ENCODE data around the gene ECE2.
"Not testable (repeated sequence)": the region's sequence is repeated elsewhere in the genome, so short reads cannot be mapped to it uniquely, and the experiment has no call there.

Gene ECE2

DNA sequence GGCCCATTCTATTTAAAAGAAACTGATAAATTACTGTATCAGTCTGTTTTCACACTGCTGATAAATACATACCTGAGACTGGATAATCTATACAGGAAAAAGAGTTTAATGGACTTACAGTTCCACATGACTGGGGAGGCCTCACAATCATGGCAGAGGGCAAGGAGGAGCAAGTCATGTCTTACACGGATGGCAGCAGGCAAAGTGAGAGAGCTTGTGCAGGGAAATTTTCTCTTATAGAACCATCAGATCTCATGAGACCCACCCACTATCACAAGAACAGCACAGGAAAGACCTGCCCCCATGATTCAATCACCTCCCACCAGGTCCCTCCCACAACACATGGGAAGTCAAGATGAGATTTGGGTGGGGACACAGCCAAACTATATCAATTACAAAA is 8.6 kb upstream of the ECE2 start:
- not testable (repeated sequence) for DNase-seq (ENCODE audit: low spot score)

GRCh38 chr3:184272269-184272668 is 3.6 kb upstream of the ECE2 start:
- no peak for DNase-seq (ENCODE audit: low spot score)

- no peak for DNase-seq (ENCODE audit: low spot score)
These were observed 481 bp upstream of the ECE2 start for GRCh38 chr3:184275381-184275701.

DNA sequence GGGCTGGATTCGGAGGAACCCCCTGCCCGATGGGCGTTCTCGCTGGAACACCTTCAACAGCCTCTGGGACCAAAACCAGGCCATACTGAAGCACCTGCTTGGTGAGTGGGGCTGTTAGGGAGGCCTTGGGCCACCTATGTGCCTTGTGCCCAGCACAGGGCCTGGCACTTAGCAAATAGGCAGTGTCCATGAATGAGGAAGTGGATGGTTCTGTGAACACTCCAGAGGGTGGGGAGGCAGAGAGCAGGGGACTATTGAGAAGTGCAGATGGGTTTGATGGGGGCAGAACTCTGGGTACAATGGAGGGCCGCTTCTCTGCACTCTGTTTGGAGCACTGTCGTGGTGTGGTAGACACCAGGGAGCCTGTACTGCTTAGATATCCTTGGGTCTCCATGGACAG is 1.5 kb downstream of the ECE2 start:
- DNase-seq (ENCODE audit: low spot score) = no peak

DNA sequence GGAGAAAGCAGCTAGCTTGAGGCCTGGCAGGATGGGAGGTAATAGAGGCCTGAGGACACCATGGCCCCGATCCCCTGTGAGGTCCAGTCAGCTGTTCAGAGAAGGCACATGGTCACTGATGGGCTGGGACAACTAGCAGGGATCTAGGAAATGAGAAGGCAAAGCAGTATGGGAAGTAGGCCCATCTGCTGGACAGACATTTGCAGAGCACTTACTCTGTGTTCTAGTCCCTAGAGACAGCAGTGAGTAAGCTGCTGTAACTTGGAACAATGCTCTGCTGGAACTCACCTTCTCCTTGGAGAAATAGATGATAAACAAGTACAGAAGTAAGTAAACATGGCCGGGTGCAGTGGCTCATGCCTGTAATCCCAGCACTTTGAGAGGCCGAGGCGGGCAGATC is 7.1 kb downstream of the ECE2 start:
- DNase-seq (ENCODE audit: low spot score) = no peak

GRCh38 chr3:184283681-184284080 is 7.9 kb downstream of the ECE2 start:
- no peak for DNase-seq (ENCODE audit: low spot score)

DNA sequence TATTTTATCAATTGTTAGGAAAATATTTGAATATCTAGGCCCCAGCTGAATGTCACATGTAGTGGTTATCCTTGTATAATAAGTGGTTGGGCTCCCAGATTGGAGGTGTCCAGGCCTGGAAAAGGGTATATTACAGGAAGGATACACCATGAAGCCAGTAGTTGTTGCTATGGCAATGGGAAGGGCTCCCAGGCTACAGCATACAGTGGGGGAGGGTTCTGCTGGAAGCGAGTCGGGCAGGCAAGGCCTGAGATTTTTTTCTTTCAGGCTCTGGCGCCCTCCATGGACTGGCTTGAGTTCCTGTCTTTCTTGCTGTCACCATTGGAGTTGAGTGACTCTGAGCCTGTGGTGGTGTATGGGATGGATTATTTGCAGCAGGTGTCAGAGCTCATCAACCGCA is 8.9 kb downstream of the ECE2 start:
- peak; percentile 78 for DNase-seq (ENCODE audit: low spot score)

DNA sequence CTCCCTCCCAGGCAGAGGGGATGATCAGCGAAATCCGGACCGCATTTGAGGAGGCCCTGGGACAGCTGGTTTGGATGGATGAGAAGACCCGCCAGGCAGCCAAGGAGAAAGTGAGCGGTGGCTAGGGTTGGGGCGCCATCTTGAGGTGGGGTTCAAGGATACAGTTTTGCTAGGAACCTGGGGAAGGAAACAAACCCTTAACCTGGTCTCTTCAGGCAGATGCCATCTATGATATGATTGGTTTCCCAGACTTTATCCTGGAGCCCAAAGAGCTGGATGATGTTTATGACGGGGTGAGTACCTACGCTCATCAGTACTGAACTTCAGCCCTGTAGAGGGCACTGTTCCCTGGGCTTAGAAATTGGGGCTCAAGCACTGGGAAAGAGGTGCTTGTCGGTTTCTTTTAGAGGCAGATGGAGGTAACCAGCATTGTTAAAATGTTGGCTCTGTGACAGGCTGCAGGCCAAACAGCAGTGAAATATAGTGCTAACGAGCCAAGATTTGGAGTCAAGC is 13.7 kb downstream of the ECE2 start:
- peak; percentile 77 for DNase-seq (ENCODE audit: low spot score)

DNA sequence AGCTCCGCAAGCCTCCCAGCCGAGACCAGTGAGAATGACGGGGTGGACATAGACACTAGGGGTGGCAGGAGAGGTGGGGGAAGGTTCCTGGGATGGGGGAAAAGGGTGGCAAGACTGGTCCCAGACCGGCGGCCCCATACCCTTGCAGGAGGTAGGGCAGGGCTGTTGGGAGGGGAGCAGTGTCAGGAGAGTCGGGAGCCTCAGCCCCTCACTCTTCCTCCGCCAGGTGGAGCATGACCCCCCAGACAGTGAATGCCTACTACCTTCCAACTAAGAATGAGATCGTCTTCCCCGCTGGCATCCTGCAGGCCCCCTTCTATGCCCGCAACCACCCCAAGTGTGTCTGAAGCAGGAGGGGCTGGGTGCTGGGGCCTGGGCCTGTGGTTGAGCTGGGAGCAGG is 14.5 kb downstream of the ECE2 start:
- no peak for DNase-seq (ENCODE audit: low spot score)

GRCh38 chr3:184291044-184291737 is 15.4 kb downstream of the ECE2 start:
- DNase-seq (ENCODE audit: low spot score) = no peak

GRCh38 chr3:184291738-184292445 is 16.1 kb downstream of the ECE2 start:
- no peak for DNase-seq (ENCODE audit: low spot score)

- no peak for DNase-seq (ENCODE audit: low spot score)
These were observed 19.9 kb downstream of the ECE2 start for GRCh38 chr3:184295771-184296170.

GRCh38 chr3:184296616-184297015 is 20.8 kb downstream of the ECE2 start:
- no peak for DNase-seq (ENCODE audit: low spot score)

DNA sequence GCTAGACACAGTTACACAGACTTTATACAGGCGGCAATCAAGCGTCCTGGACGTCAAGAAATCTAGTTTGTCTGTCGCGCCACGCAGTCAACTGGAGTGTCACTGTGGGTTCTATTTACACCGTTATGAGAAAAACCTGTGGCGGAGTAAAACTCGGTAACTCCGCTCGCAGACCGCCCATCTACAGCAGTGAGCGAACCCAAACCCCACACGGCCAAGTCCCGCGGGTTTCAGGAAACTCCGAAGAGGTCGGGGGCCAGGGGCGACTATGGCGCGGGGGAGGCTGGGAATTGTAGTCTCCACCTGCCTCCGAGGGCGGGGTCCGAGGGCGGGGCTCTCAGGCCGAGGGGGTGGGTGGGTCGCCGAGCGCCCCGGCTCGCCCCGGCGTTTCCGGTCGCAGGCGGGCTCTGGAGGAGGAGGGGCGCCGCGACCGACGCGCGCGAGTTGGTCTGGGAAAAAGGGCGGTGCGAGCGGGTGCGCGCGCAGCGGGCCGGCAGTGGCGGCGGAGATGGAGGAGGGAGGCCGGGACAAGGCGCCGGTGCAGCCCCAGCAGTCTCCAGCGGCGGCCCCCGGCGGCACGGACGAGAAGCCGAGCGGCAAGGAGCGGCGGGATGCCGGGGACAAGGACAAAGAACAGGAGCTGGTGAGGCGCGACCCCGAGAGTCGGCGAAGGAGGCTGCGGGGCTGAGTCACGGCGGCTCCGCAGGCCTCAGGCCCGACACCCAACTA is 23.1 kb downstream of the ECE2 start, which contains the start of gene PSMD2:
Gene PSMD2, plus strand, starts transcription at position 483 of the 729 bp plus-strand sequence. Its CDS starts 26 bp downstream, at position 509.
- peak; percentile 99 for DNase-seq (ENCODE audit: low spot score)

- no peak for DNase-seq (ENCODE audit: low spot score)
These were observed 23.9 kb downstream of the ECE2 start for GRCh38 chr3:184299488-184300377.

GRCh38 chr3:184300378-184300720 is 24.5 kb downstream of the ECE2 start:
- no peak for DNase-seq (ENCODE audit: low spot score)

GRCh38 chr3:184305577-184305976 is 29.8 kb downstream of the ECE2 start:
- no peak for DNase-seq (ENCODE audit: low spot score)

- DNase-seq (ENCODE audit: low spot score) = no peak
These were observed 30.6 kb downstream of the ECE2 start for GRCh38 chr3:184306341-184306972.

GRCh38 chr3:184307915-184308314 is 32.1 kb downstream of the ECE2 start:
- DNase-seq (ENCODE audit: low spot score) = no peak

GRCh38 chr3:184308744-184309143 is 32.9 kb downstream of the ECE2 start:
- DNase-seq (ENCODE audit: low spot score) = no peak

DNA sequence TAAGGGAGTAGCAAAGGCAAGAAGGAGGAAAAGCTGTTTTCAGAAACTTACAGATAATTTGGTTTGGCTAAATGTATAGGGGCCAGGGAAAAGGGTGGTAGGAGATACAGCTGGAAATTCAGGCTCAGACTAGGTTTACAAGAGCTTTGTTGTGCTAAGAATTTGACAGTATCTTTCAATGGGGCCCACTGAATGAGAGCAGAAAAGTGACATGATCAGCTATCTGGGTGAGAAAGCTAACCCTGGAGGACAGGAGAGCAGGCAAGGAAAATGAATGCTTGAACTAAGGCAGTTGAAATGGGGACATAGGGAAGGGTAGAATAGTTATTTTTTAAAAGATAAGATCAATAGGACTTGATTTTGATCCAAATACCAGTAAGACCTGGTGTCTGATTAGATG is 35.8 kb downstream of the ECE2 start:
- no peak for DNase-seq (ENCODE audit: low spot score)

- peak; percentile 95 for DNase-seq (ENCODE audit: low spot score)
These were observed 38.5 kb downstream of the ECE2 start, which contains the start of gene EIF4G1 for GRCh38 chr3:184314363-184314699. TSS of gene EIF4G1 (plus strand) at chr3:184314606. CDS start at chr3:184315797, 1,191 bp downstream.

Data from ecto neural progenitor cell (in vitro differentiated cells).